Stimulated activated CD8-positive, alpha-beta memory T cell treated with anti-CD3 and anti-CD28 coated beads, Interleukin-15, amount 100 ng/mL, for 24 hours (primary cell): ENCODE data around the gene STARD10.

Source experiments
- DNase-seq: peaks from one replicate; pipeline ENCODE4 v3.0.0-alpha.2; 2020; ENCODE audit warnings: low read depth

Gene STARD10

GRCh38 chr11:72705442-72706365 is 88.1 kb downstream of the STARD10 start:
- no peak for DNase-seq

GRCh38 chr11:72704783-72705265 is 89.0 kb downstream of the STARD10 start:
- DNase-seq, result no peak
